Neural progenitor cell (in vitro differentiated cells): ENCODE results near the gene ABL2. TPM values are rescaled to one million over a fixed set of nuclear protein-coding genes. Genes with fewer than 3 reads are reported as not detected.

ENCODE experiments used
- DNase-seq: peaks from one replicate; pipeline ENCODE4 v3.0.0-alpha.2; 2016; ENCODE audit warnings: low spot score
- H2AFZ ChIP-seq: fragments of 200-600 bp; sonication (generic); replicated peaks from 2 replicates; pipeline ENCODE4 v1.6.1; 2016; ENCODE audit warnings: antibody characterized with exemption
- H3F3A ChIP-seq: fragments of 200-600 bp; sonication (generic); 2 replicates; pipeline ENCODE4 v1.6.1; 2016; ENCODE audit warnings: antibody characterized with exemption, low read depth
- H3K27ac ChIP-seq: fragments of 200-600 bp; sonication (generic); 2 replicates; pipeline ENCODE4 v1.5.1; 2016; ENCODE audit warnings: mild to moderate bottlenecking
- H3K27me3 ChIP-seq: fragments of 200-600 bp; sonication (generic); 2 replicates; pipeline ENCODE4 v1.6.1; 2016; ENCODE audit warnings: mild to moderate bottlenecking, moderate library complexity
- H3K36me3 ChIP-seq: fragments of 200-600 bp; sonication (generic); 2 replicates; pipeline ENCODE4 v1.5.1; 2016
- H3K4me1 ChIP-seq: fragments of 200-600 bp; sonication (generic); 2 replicates; pipeline ENCODE4 v1.6.1; 2016; ENCODE audit warnings: mixed run types
- H3K4me2 ChIP-seq: fragments of 200-600 bp; sonication (generic); 2 replicates; pipeline ENCODE4 v1.6.1; 2016
- H3K4me3 ChIP-seq: fragments of 200-600 bp; sonication (generic); 2 replicates; pipeline ENCODE4 v1.5.1; 2016
- H3K79me2 ChIP-seq: fragments of 200-600 bp; sonication (generic); 2 replicates; pipeline ENCODE4 v1.6.1; 2016; ENCODE audit warnings: low read depth
- H3K9ac ChIP-seq: fragments of 200-600 bp; sonication (generic); 2 replicates; pipeline ENCODE4 v1.6.1; 2016
- H3K9me3 ChIP-seq: fragments of 200-600 bp; sonication (generic); 2 replicates; pipeline ENCODE4 v1.5.1; 2016; ENCODE audit warnings: low read depth
- H4K20me1 ChIP-seq: fragments of 200-600 bp; sonication (generic); 2 replicates; pipeline ENCODE4 v1.6.1; 2016; ENCODE audit warnings: low read depth
- H3K27ac Mint-ChIP-seq: 3 replicates; pipeline ENCODE4 v1.8.0; 2021; ENCODE audit warnings: mixed read lengths
- H3K27me3 Mint-ChIP-seq: 2 replicates; pipeline ENCODE4 v1.8.0; 2022; ENCODE audit warnings: low read depth, mild to moderate bottlenecking, inconsistent platforms, moderate library complexity, mixed read lengths; ENCODE audit not compliant: insufficient read depth
- H3K36me3 Mint-ChIP-seq: 3 replicates; pipeline ENCODE4 v1.8.0; 2021; ENCODE audit warnings: mixed read lengths
- H3K4me1 Mint-ChIP-seq: 3 replicates; pipeline ENCODE4 v1.8.0; 2021; ENCODE audit warnings: mixed read lengths
- H3K4me3 Mint-ChIP-seq: 3 replicates; pipeline ENCODE4 v1.8.0; 2021; ENCODE audit warnings: mild to moderate bottlenecking, moderate library complexity, mixed read lengths
- H3K9me3 Mint-ChIP-seq: 3 replicates; pipeline ENCODE4 v1.8.0; 2020; ENCODE audit warnings: mixed read lengths
- EZH2 ChIP-seq: fragments of 200-600 bp; sonication (generic); IDR thresholded peaks from 2 replicates; pipeline ENCODE4 v1.6.1; 2017; ENCODE audit warnings: antibody characterized with exemption, mild to moderate bottlenecking, moderate library complexity
- EZH2phosphoT487 ChIP-seq: fragments of 200-600 bp; sonication (generic); IDR thresholded peaks from 2 replicates; pipeline ENCODE4 v1.6.1; 2017; ENCODE audit warnings: antibody characterized with exemption
- total RNA-seq: library from RNA; depleted of rRNA; stranded (reverse); fragments of >200 nt; gene quantifications from 2 replicates; pipeline ENCODE4 v1.2.3, GENCODE V29; 2015; ENCODE audit warnings: low replicate concordance
- TF ChIP-seq, protein P1 (sequence below): fragments of 200-600 bp; sonication (generic); IDR thresholded peaks from 2 replicates; pipeline ENCODE4 v1.5.1; 2017; ENCODE audit warnings: antibody characterized with exemption, mild to moderate bottlenecking

ABL2 gene
- total RNA-seq, 1 donor from 2014 or later = 17.9 TPM

DNA sequence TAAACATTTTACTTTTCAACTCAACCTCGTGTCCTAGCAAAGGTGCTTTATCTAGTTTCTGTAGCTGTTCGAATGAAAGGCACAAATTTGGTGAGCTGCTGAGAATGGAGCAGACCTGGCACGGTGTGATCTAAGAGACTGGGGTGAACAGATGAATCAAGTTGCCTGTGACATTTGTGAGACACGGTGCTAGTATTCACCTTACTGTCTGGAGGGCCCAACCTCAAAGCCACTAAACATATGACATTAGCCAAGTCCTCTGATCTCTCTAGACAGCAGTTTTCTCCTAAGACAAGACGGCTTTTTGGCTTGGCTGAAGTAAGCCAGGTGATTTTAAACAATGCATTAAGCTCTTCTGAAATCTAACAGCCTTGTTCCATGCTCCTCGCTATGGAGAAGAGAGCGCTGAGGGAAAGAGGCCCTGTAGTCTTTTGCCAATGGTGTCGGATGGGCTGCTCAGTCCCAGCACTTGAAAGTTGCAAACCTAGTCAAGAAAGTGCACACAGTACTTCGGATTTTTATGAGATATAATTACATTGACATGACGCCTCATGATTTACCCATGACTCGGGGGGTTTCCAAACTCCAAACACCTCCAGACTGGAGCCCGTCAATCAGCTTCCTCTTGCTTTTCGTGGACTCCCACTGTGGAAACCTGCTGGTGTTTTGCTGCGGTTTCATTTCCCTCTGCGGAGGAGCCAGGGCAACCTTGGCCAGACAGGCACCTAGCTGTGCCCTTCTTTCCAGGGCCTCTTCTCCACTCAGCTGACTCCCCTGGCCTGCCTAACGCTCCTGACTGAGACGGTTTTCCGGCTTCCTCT is 148.4 kb downstream of the ABL2 start:
- Histone ChIP-seq H3K9me3 (no peaks in the 10 kb centered on the region), H3K79me2 (no peaks in the 10 kb centered on the region), H4K20me1 (no peaks in the 10 kb centered on the region), H3K4me2 (peak overlapping the region; percentile 90), H3K4me1 (no peaks in the 10 kb centered on the region), H3K36me3 (no peaks in the 10 kb centered on the region), H3K9ac (no peak overlapping the region), H2AFZ (peak overlapping the region; percentile 91), H3F3A (peaks cover 12% of the 10 kb centered on the region), H3K27ac (no peak overlapping the region), H3K27me3 (peaks cover 11% of the 10 kb centered on the region), H3K4me3 (peak overlapping the region; percentile 71)
- Mint-ChIP-seq H3K4me1 (peaks cover 18% of the 10 kb centered on the region), H3K27me3 (peaks cover 3% of the 10 kb centered on the region), H3K27ac (no peak overlapping the region), H3K4me3 (peak overlapping the region; percentile 94), H3K9me3 (no peaks in the 10 kb centered on the region), H3K36me3 (peaks cover 1% of the 10 kb centered on the region)
- no peak for TF ChIP-seq EZH2phosphoT487
- no peak for TF ChIP-seq EZH2
- TF ChIP-seq, protein P1, sequence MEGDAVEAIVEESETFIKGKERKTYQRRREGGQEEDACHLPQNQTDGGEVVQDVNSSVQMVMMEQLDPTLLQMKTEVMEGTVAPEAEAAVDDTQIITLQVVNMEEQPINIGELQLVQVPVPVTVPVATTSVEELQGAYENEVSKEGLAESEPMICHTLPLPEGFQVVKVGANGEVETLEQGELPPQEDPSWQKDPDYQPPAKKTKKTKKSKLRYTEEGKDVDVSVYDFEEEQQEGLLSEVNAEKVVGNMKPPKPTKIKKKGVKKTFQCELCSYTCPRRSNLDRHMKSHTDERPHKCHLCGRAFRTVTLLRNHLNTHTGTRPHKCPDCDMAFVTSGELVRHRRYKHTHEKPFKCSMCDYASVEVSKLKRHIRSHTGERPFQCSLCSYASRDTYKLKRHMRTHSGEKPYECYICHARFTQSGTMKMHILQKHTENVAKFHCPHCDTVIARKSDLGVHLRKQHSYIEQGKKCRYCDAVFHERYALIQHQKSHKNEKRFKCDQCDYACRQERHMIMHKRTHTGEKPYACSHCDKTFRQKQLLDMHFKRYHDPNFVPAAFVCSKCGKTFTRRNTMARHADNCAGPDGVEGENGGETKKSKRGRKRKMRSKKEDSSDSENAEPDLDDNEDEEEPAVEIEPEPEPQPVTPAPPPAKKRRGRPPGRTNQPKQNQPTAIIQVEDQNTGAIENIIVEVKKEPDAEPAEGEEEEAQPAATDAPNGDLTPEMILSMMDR = no peak
- DNase-seq = peak; percentile 5

DNA sequence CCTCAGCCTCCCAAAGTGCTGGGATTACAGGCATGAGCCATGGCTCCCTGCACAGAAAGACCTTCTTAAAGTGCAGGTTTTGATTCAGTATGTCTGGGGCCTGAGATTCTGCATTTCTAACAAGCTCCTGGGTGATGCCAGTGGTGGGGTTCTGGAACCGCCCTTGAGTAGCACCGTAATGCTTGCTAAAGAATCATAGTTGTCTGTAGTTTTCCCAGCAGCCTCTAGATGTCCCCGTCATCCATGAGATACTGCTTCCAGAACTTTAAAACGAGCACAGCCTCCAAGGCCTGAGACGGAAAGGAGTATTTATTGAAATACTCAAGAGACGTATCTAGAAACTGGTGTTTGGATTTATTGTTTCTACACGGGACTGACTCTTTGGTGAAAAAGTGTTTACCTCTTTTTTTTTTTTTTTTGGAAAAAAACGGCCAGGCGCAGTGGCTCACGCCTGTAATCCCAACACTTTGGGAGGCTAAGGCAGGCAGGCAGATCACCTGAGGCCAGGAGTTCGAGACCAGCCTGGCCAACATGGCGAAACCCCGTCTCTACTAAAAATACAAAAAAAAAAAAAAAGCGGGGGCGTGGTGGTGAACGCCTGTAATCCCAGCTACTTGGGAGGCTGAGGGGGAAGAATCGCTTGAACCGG is 150.2 kb downstream of the ABL2 start:
- no peaks in the 10 kb centered on the region for H3K9me3 Mint-ChIP-seq
- Histone ChIP-seq H4K20me1 (no peaks in the 10 kb centered on the region), H3K9ac (no peak overlapping the region), H2AFZ (no peak overlapping the region), H3K79me2 (no peaks in the 10 kb centered on the region), H3K27ac (no peak overlapping the region), H3K4me1 (no peaks in the 10 kb centered on the region), H3K4me2 (no peak overlapping the region), H3K9me3 (no peaks in the 10 kb centered on the region), H3K4me3 (no peak overlapping the region), H3K27me3 (peaks cover 11% of the 10 kb centered on the region), H3F3A (peaks cover 12% of the 10 kb centered on the region), H3K36me3 (no peaks in the 10 kb centered on the region)
- peaks cover 2% of the 10 kb centered on the region for H3K36me3 Mint-ChIP-seq
- no peak for TF ChIP-seq EZH2phosphoT487
- TF ChIP-seq, protein P1 = peak; percentile 77
- no peak for TF ChIP-seq EZH2
- DNase-seq = peak; percentile 77
- H3K4me1 Mint-ChIP-seq = peaks cover 18% of the 10 kb centered on the region
- peaks cover 3% of the 10 kb centered on the region for H3K27me3 Mint-ChIP-seq
- H3K27ac Mint-ChIP-seq = no peak overlapping the region
- no peak overlapping the region for H3K4me3 Mint-ChIP-seq

DNA sequence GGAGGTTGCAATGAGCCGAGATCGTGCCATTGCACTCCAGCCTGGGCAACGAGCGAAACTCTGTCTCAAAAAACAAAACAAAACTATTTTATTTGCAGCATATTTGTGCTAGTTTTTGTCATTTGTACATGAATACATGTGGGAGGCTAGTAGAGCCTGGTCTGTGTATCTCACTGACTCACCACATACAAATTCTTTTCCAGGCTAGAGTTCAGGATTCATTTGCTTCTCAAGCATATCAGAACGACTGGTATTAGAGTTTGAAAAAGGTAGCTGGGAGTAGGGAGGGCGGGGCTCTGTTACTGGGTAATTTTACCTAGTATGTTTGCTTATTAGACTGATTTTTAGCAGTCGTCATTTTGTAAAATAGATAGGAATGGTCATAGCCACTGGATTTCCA is 152.1 kb downstream of the ABL2 start:
- H2AFZ ChIP-seq = no peak overlapping the region
- no peak overlapping the region for H3K9ac ChIP-seq
- no peak overlapping the region for H3K4me3 ChIP-seq
- Mint-ChIP-seq H3K4me3 (no peak overlapping the region), H3K9me3 (no peaks in the 10 kb centered on the region), H3K4me1 (peaks cover 10% of the 10 kb centered on the region), H3K27me3 (peaks cover 3% of the 10 kb centered on the region), H3K27ac (no peak overlapping the region), H3K36me3 (peaks cover 9% of the 10 kb centered on the region)
- H3K4me2 ChIP-seq = no peak overlapping the region
- H3K4me1 ChIP-seq = no peaks in the 10 kb centered on the region
- H3F3A ChIP-seq = peaks cover 12% of the 10 kb centered on the region
- no peaks in the 10 kb centered on the region for H3K79me2 ChIP-seq
- no peaks in the 10 kb centered on the region for H3K9me3 ChIP-seq
- H3K27me3 ChIP-seq = no peaks in the 10 kb centered on the region
- no peaks in the 10 kb centered on the region for H3K36me3 ChIP-seq
- DNase-seq = no peak
- no peak overlapping the region for H3K27ac ChIP-seq
- TF ChIP-seq, protein P1 = no peak
- no peak for TF ChIP-seq EZH2phosphoT487
- no peaks in the 10 kb centered on the region for H4K20me1 ChIP-seq
